T-helper 17 cell (primary cell): ENCODE measurements around the gene MCM8. TPM values are rescaled to one million over a fixed set of nuclear protein-coding genes. Genes with fewer than 3 reads are reported as not detected.

Experiments
- ATAC-seq: fragments of 150-1000 bp; cut with Tn5 transposase; 2 replicates; pipeline ENCODE4 v1.10.0; 2021; ENCODE audit warnings: mild to moderate bottlenecking, moderate library complexity
- DNase-seq, 3 donors: peaks; one replicate each; pipeline versions ENCODE4 v3.0.0 to v3.0.0-alpha.2; 2020 to 2021
- H3K9me3 ChIP-seq: one replicate; pipeline ENCODE4 v1.7.0; 2013; ENCODE audit warnings: low read length, mild to moderate bottlenecking; ENCODE audit not compliant: control insufficient read depth, poor library complexity, severe bottlenecking
- H3K27ac Mint-ChIP-seq: one replicate; pipeline ENCODE4 v1.8.0; 2022; ENCODE audit warnings: mild to moderate bottlenecking, moderate library complexity, mixed read lengths
- H3K27me3 Mint-ChIP-seq: one replicate; pipeline ENCODE4 v1.8.0; 2022; ENCODE audit warnings: mixed read lengths
- H3K36me3 Mint-ChIP-seq: one replicate; pipeline ENCODE4 v1.8.0; 2022; ENCODE audit warnings: low read depth, mixed read lengths
- H3K4me1 Mint-ChIP-seq: one replicate; pipeline ENCODE4 v1.8.0; 2022; ENCODE audit warnings: mild to moderate bottlenecking, mixed read lengths
- H3K4me3 Mint-ChIP-seq: one replicate; pipeline ENCODE4 v1.8.0; 2022; ENCODE audit warnings: mild to moderate bottlenecking, moderate library complexity, mixed read lengths
- total RNA-seq, 4 donors: library from RNA in 2 of 4; stranded (reverse) in 2 of 4; gene quantifications; one replicate each; pipeline ENCODE4 v1.2.3 and lab custom pipeline; 2022 to 2026

Gene MCM8
- total RNA-seq, result 1 to 10 TPM; 2.8 to 3.4 TPM
- total RNA-seq (lab: John Stamatoyannopoulos, UW), result 4.8 to 13.4 reads per million in 2 donors

DNA sequence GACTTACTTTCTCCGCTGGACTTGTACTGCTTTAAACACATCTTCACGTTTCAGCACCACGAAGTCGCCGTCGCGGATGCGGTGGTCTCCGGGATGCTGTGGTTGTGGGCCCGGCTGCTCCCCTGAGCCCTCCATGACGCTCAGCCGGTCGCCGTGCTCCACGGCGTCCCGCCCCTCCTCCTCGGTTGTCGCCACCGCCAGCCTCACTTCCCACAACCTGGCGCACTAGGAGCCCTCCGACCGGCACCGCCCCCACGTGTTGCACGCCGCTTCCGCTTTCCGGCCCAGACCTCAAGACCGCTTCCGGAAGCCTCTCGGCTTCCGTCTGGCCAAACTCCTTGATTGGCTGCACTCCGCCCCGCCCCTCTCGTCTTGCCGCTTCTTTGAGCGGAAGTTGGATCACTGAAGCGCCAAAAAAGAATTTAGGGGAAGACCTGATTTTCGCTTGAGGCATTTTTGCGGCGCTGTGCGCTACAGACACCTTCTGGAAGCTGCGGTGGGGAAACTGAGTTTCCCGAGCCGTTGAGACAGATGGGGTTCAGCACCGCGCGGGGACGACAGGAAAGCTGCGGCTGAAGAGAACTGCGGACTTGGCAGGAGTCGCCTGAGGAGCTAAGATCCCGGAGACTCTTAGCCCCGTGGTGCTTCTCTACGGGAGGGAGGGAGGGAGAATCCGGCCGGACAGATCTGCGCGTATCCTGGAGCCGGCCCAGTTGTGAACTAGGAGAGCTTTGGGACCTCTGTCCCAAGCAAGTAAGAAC, at the start of gene MCM8, which contains the start of gene TRMT6:
TSS of gene MCM8 (plus strand) at position 382 of the 761 bp plus-strand sequence. CDS start 1,364 bp downstream, outside the sequence.
TSS of gene TRMT6 (minus strand) at position 263 of the 761 bp plus-strand sequence. CDS start at position 135, 128 bp downstream.
- DNase-seq (peak; percentile 91 to 95 (median 92)), ATAC-seq (peak; percentile 98)
- Mint-ChIP-seq H3K27me3 (no peaks in the 10 kb centered on the region), H3K4me3 (peak within 1 kb of the TSS; percentile 98), H3K27ac (peak within 1 kb of the TSS; percentile 95), H3K36me3 (peaks cover 2% of the 10 kb centered on the region), H3K4me1 (peaks cover 31% of the 10 kb centered on the region)
- no peaks in the 10 kb centered on the region for H3K9me3 ChIP-seq

- no peaks in the 10 kb centered on the region for H3K4me1 Mint-ChIP-seq
- H3K27me3 Mint-ChIP-seq, result peaks cover 36% of the 10 kb centered on the region
- peaks cover 3% of the 10 kb centered on the region for H3K36me3 Mint-ChIP-seq
- H3K9me3 ChIP-seq, result no peaks in the 10 kb centered on the region
- DNase-seq, result no peak
- no peak overlapping the region for H3K27ac Mint-ChIP-seq
- H3K4me3 Mint-ChIP-seq, result no peak overlapping the region
- no peak for ATAC-seq
Observed at GRCh38 chr20:5900908-5901307, 49.5 kb upstream of the MCM8 start.

DNA sequence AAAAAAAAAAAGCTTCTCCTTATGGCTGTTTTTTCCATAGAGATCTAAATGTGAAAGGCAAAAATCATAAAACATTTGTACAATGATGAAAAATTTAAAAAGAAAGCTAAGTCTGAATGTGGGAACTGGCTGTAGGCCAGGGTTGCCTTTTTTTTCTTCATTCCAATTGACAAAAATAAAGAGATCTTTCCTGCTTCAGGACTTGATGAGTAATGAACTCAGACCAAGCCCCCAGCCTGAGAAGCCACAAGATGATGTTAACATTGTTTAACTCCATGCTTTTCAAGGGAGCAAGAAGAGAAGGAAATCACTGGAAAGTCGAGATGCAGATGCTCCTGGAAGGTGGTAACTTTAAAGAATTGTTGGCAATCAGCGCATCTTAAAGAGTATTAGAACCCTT, 41.5 kb upstream of the MCM8 start:
- Mint-ChIP-seq H3K27ac (no peak overlapping the region), H3K4me3 (no peak overlapping the region), H3K36me3 (no peaks in the 10 kb centered on the region), H3K27me3 (peaks cover 65% of the 10 kb centered on the region), H3K4me1 (peaks cover 11% of the 10 kb centered on the region)
- no peak for DNase-seq
- no peak for ATAC-seq
- H3K9me3 ChIP-seq, result no peaks in the 10 kb centered on the region

GRCh38 chr20:5910186-5910585, 40.3 kb upstream of the MCM8 start:
- Mint-ChIP-seq H3K27me3 (peaks cover 62% of the 10 kb centered on the region), H3K36me3 (no peaks in the 10 kb centered on the region)

DNA sequence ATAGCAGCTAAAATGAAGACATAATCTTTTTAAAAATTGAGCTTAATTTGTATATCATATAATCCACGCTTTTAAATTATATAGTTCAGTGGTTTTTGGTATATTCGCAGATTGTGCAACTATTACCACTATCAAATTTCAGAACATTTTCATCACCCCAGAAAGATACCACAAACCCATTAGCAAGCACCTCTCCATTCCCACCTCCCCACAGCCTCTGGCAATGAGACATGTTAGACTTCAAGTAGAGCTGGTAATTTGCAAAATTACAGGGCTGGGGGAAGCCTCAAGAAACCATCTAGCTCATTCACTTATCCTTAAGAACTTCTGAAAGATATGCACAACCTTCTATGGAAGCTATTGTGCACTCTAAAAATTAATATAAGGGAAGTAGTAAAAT, 37.3 kb upstream of the MCM8 start:
- DNase-seq (no peak), ATAC-seq (no peak)
- H3K27ac Mint-ChIP-seq, result no peak overlapping the region
- peaks cover 11% of the 10 kb centered on the region for H3K4me1 Mint-ChIP-seq
- no peaks in the 10 kb centered on the region for H3K36me3 Mint-ChIP-seq
- H3K4me3 Mint-ChIP-seq, result no peak overlapping the region
- no peaks in the 10 kb centered on the region for H3K9me3 ChIP-seq
- peaks cover 45% of the 10 kb centered on the region for H3K27me3 Mint-ChIP-seq

More at GRCh38 chr20:5910186-5910585, 40.3 kb upstream of the MCM8 start:
- no peaks in the 10 kb centered on the region for H3K9me3 ChIP-seq
- no peak overlapping the region for H3K4me3 Mint-ChIP-seq
- DNase-seq (no peak), ATAC-seq (no peak)
- no peak overlapping the region for H3K27ac Mint-ChIP-seq
- H3K4me1 Mint-ChIP-seq, result peaks cover 11% of the 10 kb centered on the region

DNA sequence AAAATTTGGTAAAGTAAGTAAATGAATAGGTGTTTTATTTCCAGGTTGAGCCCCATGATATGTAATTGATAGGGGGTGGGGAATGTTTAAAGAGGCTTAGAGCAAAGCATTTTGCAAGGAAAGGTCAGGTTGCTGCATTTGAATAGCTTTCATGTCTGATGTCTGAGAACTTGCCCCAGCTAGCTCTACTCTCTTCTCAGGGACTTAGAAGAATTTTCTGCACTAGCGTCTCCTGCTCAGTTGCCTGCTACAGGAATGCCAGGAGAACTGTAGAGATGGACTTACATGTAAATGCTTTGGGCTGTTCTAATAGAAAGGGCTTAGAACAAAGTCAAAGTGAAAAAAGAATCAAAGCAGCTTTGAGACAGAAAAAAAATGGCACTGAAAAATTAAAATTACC, 35.6 kb upstream of the MCM8 start:
- H3K4me1 Mint-ChIP-seq, result peaks cover 20% of the 10 kb centered on the region
- no peaks in the 10 kb centered on the region for H3K9me3 ChIP-seq
- H3K4me3 Mint-ChIP-seq, result no peak overlapping the region
- DNase-seq (no peak), ATAC-seq (no peak)
- H3K36me3 Mint-ChIP-seq, result no peaks in the 10 kb centered on the region
- no peak overlapping the region for H3K27ac Mint-ChIP-seq
- peaks cover 34% of the 10 kb centered on the region for H3K27me3 Mint-ChIP-seq

GRCh38 chr20:5918856-5919625, 31.4 kb upstream of the MCM8 start:
- H3K36me3 Mint-ChIP-seq, result peaks cover 2% of the 10 kb centered on the region
- peaks cover 17% of the 10 kb centered on the region for H3K27me3 Mint-ChIP-seq
- DNase-seq (no peak), ATAC-seq (peak; percentile 88)
- no peak overlapping the region for H3K4me3 Mint-ChIP-seq
- no peaks in the 10 kb centered on the region for H3K9me3 ChIP-seq
- H3K4me1 Mint-ChIP-seq, result peaks cover 11% of the 10 kb centered on the region
- peak overlapping the region; percentile 59 for H3K27ac Mint-ChIP-seq

DNA sequence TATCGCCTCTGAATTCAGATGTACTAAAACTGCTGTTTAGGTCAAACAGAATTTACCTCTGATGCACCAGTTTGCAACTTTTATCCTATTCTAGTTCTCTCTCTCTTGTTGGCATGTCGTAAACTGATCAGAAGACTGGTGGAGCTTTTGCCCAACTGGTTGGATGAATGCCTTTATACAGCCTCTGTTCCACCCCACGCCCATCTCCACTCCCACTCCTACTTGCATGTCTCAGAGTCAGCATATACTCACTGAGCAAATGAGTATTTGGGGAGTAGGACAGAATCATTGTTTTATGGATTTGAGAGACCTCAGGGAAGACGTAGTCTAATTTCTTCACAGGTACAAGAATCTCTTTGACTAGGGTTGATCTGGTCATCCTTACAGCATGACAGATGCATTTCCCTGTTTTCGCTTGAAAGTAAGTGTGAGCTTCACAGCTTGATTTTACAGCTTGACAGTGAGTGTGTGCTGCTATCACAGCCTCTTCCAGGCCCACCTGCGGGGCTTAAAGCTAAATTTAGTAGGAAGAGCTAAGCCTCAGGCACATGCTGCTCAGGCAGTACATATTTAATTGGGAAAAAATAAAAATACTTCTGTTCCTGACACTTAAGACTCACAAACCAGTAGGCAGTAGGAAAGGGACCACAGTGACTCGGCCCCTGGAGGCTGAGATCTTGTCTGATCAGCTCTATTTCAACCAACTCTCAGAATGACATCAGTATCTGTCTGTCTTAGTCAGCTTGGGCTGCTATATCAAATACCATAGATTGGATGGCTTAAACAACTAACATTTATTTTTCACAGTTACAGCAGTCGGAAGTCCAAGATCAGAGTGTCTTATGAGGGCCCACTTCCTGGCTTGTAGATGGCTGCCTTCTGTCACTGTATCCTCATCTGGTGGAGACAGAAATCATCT, 30.6 kb upstream of the MCM8 start:
- peak overlapping the region; percentile 59 for H3K27ac Mint-ChIP-seq
- peak overlapping the region; percentile 19 for H3K4me3 Mint-ChIP-seq

DNA sequence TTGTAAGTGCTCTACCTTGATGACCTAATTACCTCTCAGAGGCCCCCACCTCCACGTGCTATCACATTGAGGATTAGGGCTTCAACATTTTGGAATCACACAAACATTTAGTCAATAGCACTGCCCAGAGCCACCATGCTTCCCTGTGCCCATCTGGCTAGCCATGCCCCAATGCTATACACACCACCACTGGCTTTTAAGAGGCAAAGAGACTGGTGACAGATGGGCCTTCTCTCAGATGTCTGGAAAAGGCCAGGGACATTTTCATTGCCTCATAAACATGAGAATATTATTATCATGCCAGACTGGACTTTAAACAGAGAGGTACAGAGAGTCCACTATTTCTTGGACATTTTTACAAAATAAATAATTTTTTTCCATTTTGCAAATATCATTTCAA, 29.9 kb upstream of the MCM8 start:
- Mint-ChIP-seq H3K4me3 (no peak overlapping the region), H3K27ac (peak overlapping the region; percentile 59)

More for the DNA sequence above, 30.6 kb upstream of the MCM8 start:
- peaks cover 11% of the 10 kb centered on the region for H3K4me1 Mint-ChIP-seq
- no peaks in the 10 kb centered on the region for H3K9me3 ChIP-seq
- peaks cover 18% of the 10 kb centered on the region for H3K27me3 Mint-ChIP-seq
- DNase-seq (no peak), ATAC-seq (peak; percentile 35)
- H3K36me3 Mint-ChIP-seq, result peaks cover 2% of the 10 kb centered on the region

DNA sequence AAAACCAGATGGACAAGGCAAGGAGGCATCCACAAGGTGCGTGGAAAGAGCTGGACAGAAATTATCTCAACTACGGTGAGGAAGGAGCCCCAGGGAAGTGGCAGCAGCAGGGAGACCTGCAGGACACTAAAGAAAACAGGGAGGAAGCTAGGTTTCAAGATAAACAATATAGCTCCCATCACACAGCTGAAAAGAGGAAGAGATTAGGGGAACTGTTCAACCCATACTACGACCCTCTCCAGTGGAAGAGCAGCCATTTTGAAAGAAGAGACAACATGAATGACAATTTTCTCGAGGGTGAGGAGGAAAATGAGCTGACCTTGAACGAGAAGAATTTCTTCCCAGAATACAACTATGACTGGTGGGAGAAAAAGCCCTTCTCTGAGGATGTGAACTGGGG, 27.0 kb upstream of the MCM8 start:
- no peaks in the 10 kb centered on the region for H3K9me3 ChIP-seq
- Mint-ChIP-seq H3K36me3 (peaks cover 2% of the 10 kb centered on the region), H3K27me3 (peaks cover 23% of the 10 kb centered on the region), H3K4me3 (peak overlapping the region; percentile 13), H3K27ac (no peak overlapping the region), H3K4me1 (peaks cover 11% of the 10 kb centered on the region)
- no peak for ATAC-seq
- DNase-seq, result no peak

More for the DNA sequence above, 29.9 kb upstream of the MCM8 start:
- Mint-ChIP-seq H3K4me1 (peaks cover 11% of the 10 kb centered on the region), H3K36me3 (peaks cover 2% of the 10 kb centered on the region), H3K27me3 (peaks cover 23% of the 10 kb centered on the region)
- ATAC-seq, result no peak
- DNase-seq, result no peak
- no peaks in the 10 kb centered on the region for H3K9me3 ChIP-seq

- H3K9me3 ChIP-seq, result no peaks in the 10 kb centered on the region
- H3K36me3 Mint-ChIP-seq, result peaks cover 5% of the 10 kb centered on the region
- no peak overlapping the region for H3K4me3 Mint-ChIP-seq
- peaks cover 2% of the 10 kb centered on the region for H3K4me1 Mint-ChIP-seq
- no peak overlapping the region for H3K27ac Mint-ChIP-seq
- H3K27me3 Mint-ChIP-seq, result peaks cover 32% of the 10 kb centered on the region
- ATAC-seq (no peak), DNase-seq (no peak)
Observed at GRCh38 chr20:5925551-5925950, 24.9 kb upstream of the MCM8 start.

GRCh38 chr20:5927749-5928462, 22.5 kb upstream of the MCM8 start:
- no peak for DNase-seq
- Mint-ChIP-seq H3K27me3 (peaks cover 34% of the 10 kb centered on the region), H3K4me3 (no peak overlapping the region), H3K4me1 (peaks cover 6% of the 10 kb centered on the region), H3K36me3 (peaks cover 5% of the 10 kb centered on the region), H3K27ac (no peak overlapping the region)
- ATAC-seq, result no peak
- H3K9me3 ChIP-seq, result no peaks in the 10 kb centered on the region
